Measurements from ENCODE around the gene PKDCC. TPM values are rescaled to one million over a fixed set of nuclear protein-coding genes. Genes with fewer than 3 reads are reported as not detected.
"Not testable (repeated sequence)": the region's sequence is repeated elsewhere in the genome, so short reads cannot be mapped to it uniquely, and the experiment has no call there.

PKDCC gene
- polyA plus RNA-seq, 3 donors from 2014 or later = not detected

DNA sequence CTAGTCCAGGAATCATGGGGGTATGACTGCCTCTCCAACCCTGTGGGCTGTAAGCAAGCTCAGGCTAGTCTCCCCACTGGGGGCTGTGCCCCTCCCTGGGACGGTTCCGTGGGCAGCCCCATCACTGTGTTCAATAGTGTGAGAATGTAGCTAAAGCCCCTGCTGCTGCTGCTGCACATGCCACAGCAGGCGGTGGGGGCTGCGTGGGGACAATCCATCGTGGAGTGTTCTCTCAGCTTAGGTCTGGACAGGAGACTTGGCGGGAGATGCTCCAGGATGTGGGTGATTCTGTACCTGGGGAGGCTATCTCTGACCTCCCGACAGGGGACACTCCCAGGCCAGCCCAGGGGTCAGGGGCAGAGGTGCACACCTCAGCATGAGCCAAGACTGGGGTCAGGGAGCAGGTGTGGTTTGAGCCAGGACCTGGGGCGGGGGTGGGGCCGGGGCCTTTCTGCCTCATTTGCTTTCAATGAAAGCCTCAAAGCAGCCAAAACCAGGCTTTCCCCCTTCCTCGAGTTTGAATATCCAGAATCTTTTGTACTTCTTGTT is 10.2 kb downstream of the PKDCC start:
- Mint-ChIP-seq H3K4me1 (no peaks in the 10 kb centered on the region), H3K27ac (no peak overlapping the region), H3K9me3 (no peaks in the 10 kb centered on the region), H3K36me3 (no peaks in the 10 kb centered on the region), H3K27me3 (ENCODE audit: low read depth in 3 of 3) (peaks cover 0 to 15% (median 0%) of the 10 kb centered on the region in 3 donors), H3K4me3 (no peak overlapping the region)
- DNase-seq = no peak

DNA sequence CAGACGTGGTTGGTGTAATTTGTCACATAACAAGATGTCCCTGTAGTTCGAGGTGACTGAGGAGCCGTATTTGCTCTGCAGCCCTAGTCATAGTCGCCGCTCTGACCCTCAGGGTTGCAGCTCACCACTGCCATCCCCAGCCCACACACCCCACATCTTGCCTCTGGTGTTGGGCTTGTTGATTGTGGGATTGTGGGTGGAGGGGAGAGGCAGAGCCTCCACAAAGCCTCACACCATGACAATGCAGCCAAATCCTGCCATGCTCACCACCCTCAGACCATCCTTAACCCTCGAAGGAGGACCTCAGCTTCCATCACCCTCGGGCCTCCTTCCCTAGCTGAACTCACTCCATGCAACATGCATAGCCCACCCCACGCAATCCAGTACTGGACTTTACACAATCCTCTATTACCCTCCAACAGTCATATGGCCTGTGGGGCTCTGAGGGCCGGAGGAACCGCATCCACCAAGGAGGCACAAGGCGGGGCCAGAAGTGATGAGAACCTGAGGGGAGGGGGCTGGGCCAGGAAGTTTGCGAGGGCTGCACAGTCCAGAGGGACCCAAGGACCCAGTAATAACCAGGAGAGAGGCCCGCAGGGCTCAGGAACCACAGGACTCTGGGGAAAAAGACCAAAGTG is 11.6 kb downstream of the PKDCC start:
- H3K36me3 Mint-ChIP-seq = no peaks in the 10 kb centered on the region
- DNase-seq = no peak
- no peaks in the 10 kb centered on the region for H3K4me1 Mint-ChIP-seq
- H3K9me3 Mint-ChIP-seq = no peaks in the 10 kb centered on the region
- no peak overlapping the region for H3K4me3 Mint-ChIP-seq
- no peak overlapping the region for H3K27ac Mint-ChIP-seq
- H3K27me3 Mint-ChIP-seq (ENCODE audit: low read depth in 3 of 3) = peaks cover 0 to 13% (median 0%) of the 10 kb centered on the region in 3 donors

DNA sequence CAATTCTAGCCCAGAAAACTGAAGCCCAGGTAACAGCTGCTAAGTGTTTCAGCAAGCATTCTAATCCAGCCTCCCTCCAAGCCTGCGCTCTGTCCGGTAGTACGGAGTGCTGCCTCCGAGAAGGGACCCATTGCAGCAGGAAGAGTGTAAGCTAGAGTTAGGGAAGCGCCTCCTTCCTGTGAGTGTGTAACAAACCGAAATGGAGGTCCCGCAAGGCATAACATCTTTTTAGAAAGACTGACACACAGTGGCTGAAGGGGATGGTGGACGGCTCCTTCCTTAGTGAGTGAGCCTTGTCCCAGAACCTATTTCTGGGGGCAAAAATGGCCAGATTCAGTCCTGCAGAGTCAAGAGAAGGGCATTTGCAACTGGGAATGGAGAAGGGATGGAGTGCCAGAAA is 12.2 kb downstream of the PKDCC start:
- Mint-ChIP-seq H3K4me3 (no peak overlapping the region), H3K9me3 (no peaks in the 10 kb centered on the region), H3K4me1 (no peaks in the 10 kb centered on the region), H3K36me3 (no peaks in the 10 kb centered on the region), H3K27me3 (ENCODE audit: low read depth in 3 of 3) (peaks cover 0 to 11% (median 0%) of the 10 kb centered on the region in 3 donors), H3K27ac (no peak overlapping the region)
- no peak for DNase-seq

DNA sequence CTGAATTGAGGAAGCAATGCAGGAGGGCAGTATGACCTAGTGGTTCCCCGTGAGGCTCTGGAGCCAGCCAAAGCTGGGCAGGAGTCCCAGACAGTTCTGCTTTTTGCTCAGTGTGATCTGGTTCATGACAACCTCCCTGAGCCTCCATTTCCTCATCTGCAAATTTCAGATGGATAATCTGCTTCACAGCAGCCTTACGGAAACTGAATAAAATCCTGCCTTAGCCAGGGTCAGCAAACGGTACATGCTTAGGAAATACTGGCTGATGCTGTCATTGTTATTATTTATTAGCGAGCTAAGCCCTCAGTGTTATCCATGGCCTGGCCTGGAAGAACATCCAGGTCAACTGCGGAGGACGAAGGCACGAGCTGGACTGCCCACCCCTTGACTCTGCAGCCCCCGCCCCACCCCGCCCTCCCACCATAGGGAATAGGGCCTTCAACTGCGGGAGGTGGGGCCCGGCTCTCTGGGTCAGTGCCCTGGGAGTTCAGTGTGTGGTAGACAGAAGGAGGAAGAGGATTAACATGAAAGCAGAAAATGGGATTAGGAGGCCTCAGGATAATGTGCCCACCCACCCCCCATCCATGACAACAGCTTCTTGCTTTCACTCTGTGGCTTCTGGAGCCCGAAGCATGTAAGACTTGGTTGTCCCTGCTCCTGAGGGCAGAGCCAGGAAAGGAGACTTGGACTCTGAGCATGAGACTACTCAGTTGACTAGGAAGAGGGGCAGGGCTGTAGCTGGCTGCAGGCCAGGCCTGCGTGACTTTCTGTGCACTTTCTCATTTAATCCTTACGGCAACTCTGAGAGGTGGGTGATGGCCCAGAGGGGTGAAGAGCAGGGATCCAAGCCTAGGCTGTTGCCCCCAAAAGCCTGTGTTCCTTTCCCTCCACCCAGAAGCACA is 13.1 kb downstream of the PKDCC start:
- H3K27ac Mint-ChIP-seq = no peak overlapping the region
- no peaks in the 10 kb centered on the region for H3K9me3 Mint-ChIP-seq
- DNase-seq = no peak
- H3K4me1 Mint-ChIP-seq = no peaks in the 10 kb centered on the region
- no peaks in the 10 kb centered on the region for H3K36me3 Mint-ChIP-seq
- peaks cover 0 to 11% (median 0%) of the 10 kb centered on the region in 3 donors for H3K27me3 Mint-ChIP-seq (ENCODE audit: low read depth in 3 of 3)
- no peak overlapping the region for H3K4me3 Mint-ChIP-seq

DNA sequence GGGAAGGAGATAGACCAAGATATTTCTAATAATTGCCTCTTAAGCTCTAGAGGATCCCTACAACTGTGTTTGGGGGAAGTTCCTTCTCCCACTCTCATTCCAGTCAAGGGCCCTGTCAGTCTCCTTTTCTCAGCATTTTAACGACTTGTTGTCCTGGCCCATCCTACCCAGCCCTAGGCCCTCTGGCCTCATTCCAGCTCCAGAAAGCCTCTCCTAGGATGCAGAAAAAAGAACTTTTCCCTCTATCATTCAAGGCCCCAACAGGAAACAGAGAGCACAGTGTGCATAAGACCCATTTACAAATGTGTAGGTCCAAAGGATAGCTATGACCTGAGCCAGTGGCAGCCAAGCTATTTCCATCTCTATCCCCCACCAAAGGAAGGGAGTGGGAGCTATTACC is 14.0 kb downstream of the PKDCC start:
- Mint-ChIP-seq H3K4me3 (no peak overlapping the region), H3K27me3 (ENCODE audit: low read depth in 3 of 3) (peaks cover 0 to 9% (median 0%) of the 10 kb centered on the region in 3 donors), H3K4me1 (no peaks in the 10 kb centered on the region), H3K36me3 (no peaks in the 10 kb centered on the region), H3K27ac (no peak overlapping the region), H3K9me3 (no peaks in the 10 kb centered on the region)
- no peak for DNase-seq

DNA sequence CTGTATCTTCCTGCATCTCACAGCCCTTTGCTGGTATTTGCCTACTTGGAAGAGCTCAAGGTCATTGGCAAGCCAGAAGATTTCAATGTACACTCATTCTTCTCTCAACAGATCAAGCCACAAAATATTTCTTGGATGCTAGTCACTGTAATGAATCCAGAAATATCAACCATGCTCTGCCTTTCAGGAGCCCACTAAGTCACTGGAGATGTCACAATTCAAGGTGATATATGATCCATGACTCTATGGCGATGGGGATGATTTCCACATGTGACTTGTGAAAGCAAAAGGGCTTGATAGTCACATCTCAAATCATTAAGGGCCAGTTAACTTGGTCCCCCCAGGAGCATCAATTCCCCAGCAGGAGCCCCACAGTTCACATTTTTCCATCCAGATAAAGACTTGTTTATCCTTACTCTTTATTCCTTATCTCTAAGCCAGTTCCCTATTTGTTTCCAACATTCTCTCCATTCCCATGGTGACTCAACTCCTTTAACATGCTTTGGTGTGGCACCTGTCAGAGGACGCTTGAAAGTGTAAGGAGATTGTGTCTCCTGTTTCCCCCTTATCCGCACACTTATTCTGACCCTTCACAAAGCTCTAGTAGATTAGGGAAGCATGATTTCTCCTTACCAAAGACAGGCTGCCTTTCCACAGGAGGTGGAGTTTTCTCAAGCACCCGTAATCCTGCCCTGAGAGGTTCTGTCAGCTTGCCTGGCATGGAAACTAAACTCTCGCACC is 15.8 kb downstream of the PKDCC start:
- H3K9me3 Mint-ChIP-seq = no peaks in the 10 kb centered on the region
- no peaks in the 10 kb centered on the region for H3K4me1 Mint-ChIP-seq
- no peak overlapping the region for H3K4me3 Mint-ChIP-seq
- DNase-seq = no peak
- H3K36me3 Mint-ChIP-seq = no peaks in the 10 kb centered on the region
- H3K27me3 Mint-ChIP-seq (ENCODE audit: low read depth in 3 of 3) = peaks cover 2 to 5% (median 2%) of the 10 kb centered on the region in 3 donors
- no peak overlapping the region for H3K27ac Mint-ChIP-seq

DNA sequence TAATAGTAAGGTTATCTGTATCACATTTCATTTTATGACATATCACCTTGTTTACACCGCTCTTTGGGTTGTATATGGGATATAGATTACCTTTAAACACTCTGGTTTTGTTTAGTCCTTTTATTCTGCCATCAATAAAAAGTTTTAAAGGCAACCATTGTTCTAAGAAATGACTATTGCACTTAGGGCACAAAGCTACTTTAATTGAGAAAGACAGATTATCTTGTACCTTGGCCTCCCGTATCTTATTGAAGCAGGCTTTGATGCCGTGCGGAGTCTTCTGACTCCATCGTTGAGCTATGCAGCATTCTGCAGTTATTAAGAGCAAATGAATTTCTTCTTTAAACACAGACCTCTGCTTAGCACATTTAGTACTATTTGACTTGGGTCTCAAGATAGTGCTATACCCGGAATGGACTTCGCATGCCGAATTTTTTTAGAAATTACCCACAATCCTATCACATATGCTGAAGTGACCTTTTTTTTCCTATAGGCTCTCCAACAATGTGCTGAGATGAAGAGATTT is 16.7 kb downstream of the PKDCC start:
- H3K27ac Mint-ChIP-seq = no peak overlapping the region
- no peaks in the 10 kb centered on the region for H3K9me3 Mint-ChIP-seq
- H3K4me3 Mint-ChIP-seq = no peak overlapping the region
- H3K36me3 Mint-ChIP-seq = no peaks in the 10 kb centered on the region
- H3K4me1 Mint-ChIP-seq = no peaks in the 10 kb centered on the region
- no peak for DNase-seq
- H3K27me3 Mint-ChIP-seq (ENCODE audit: low read depth in 3 of 3) = peaks cover 2 to 5% (median 2%) of the 10 kb centered on the region in 3 donors

DNA sequence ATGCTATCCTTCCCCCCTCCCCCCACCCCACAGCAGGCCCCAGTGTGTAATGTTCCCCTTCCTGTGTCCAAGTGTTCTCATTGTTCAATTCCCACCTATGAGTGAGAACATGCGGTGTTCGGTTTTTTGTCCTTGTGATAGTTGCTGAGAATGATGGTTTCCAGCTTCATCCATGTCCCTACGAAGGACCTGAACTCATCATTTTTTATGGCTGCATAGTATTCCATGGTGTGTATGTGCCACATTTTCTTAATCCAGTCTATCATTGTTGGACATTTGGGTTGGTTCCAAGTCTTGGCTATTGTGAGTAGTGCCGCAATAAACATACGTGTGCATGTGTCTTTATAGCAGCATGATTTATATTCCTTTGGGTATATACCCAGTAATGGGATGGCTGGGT is 17.9 kb downstream of the PKDCC start:
- H3K4me1 Mint-ChIP-seq; DNase-seq; H3K36me3 Mint-ChIP-seq; H3K27ac Mint-ChIP-seq; H3K4me3 Mint-ChIP-seq; H3K9me3 Mint-ChIP-seq; H3K27me3 Mint-ChIP-seq (ENCODE audit: low read depth in 3 of 3): not testable (repeated sequence)

DNA sequence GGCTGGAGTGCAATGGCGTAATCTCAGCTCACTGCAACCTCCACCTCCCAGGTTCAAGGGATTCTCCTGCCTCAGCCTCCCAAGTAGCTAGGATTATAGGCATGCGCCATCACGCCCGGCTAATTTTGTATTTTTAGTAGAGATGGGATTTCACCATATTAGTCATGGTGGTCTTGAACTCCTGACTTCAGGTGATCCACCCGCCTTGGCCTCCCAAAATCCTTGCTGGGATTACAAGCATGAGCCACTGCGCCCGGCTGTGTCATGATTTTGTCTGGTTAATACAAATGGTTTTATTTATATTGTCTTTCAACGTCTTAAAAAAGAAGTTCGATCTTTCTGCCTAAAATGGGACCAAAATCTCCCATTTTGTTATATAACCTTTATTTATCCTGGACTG is 19.2 kb downstream of the PKDCC start:
- H3K36me3 Mint-ChIP-seq; H3K27me3 Mint-ChIP-seq (ENCODE audit: low read depth in 3 of 3); H3K9me3 Mint-ChIP-seq; H3K4me1 Mint-ChIP-seq; H3K27ac Mint-ChIP-seq; DNase-seq; H3K4me3 Mint-ChIP-seq: not testable (repeated sequence)

DNA sequence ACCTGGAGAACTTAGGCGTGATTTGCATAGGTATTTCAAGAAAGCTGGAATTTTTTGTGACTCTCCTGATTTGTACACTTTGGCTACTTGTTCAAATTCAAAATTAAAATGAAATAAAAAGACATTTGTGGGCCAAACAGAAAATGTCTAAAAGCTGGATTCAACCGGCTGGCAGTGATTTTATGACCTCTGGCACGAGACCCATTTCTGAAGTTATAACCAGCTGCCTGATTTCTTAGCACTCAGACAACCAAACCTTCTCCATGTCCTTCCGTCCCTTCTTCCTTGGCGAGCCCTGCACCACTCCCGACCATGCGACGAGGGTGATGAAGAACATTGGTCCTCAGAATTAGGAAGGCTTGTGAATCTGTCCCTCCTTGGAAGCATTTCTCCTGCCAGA is 19.7 kb downstream of the PKDCC start:
- Mint-ChIP-seq H3K9me3 (peaks cover 0 to 3% (median 0%) of the 10 kb centered on the region in 6 donors), H3K4me1 (no peaks in the 10 kb centered on the region), H3K36me3 (no peaks in the 10 kb centered on the region), H3K27ac (no peak overlapping the region), H3K27me3 (ENCODE audit: low read depth in 3 of 3) (peaks cover 2 to 6% (median 4%) of the 10 kb centered on the region in 3 donors), H3K4me3 (no peak overlapping the region)
- DNase-seq = no peak

DNA sequence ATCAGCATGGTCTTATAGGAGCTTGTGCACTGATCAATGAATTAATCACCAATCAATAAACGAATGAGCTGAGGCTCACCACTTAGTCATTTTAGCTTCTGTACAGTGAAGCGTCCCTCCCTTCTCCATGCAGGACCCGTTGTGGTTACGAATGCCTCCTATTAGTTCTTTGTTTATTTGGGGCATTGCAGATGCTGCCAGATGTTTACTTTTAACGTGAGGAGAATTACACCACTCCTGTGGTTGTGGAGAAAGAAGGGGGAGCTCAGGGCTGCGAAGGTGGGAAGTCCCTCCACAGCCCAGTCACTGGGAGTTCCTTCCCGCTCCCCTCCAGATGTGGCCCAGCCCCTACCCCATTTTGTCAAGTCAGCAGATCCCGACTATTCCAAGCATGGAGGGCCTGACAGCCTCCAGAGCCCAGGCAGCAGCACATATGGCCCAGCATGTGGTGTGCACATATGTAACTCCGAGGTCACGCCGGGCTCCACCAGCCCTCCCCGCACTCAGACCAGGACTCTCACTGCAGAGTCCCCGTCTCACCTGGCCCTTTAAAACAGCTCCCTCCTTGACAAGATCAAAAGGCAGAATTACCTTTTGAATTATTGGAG is 20.9 kb downstream of the PKDCC start:
- Mint-ChIP-seq H3K9me3 (peaks cover 0 to 3% (median 0%) of the 10 kb centered on the region in 6 donors), H3K27me3 (ENCODE audit: low read depth in 3 of 3) (peaks cover 2 to 7% (median 4%) of the 10 kb centered on the region in 3 donors), H3K36me3 (no peaks in the 10 kb centered on the region), H3K27ac (no peak overlapping the region), H3K4me1 (no peaks in the 10 kb centered on the region), H3K4me3 (no peak overlapping the region)
- DNase-seq = no peak

DNA sequence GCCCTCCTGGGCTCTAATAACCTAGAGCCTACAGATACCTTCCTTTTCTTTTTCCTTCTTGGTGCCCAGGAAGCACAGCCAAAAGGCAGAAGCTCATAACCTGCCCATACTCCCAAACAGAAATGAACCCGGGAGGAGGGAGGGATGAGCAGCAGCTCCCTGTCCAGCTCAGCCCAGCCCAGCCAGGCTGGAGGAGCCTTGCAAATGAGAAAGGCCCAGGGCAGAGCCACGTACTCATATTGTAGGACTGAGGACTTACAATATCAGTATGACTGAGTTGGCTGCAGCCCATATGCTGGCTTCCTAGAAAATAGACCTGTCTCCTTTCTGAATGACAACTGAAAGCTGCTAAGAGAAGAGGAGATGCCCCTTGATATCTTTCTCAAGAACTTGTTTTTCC is 21.7 kb downstream of the PKDCC start:
- H3K27ac Mint-ChIP-seq = no peak overlapping the region

DNA sequence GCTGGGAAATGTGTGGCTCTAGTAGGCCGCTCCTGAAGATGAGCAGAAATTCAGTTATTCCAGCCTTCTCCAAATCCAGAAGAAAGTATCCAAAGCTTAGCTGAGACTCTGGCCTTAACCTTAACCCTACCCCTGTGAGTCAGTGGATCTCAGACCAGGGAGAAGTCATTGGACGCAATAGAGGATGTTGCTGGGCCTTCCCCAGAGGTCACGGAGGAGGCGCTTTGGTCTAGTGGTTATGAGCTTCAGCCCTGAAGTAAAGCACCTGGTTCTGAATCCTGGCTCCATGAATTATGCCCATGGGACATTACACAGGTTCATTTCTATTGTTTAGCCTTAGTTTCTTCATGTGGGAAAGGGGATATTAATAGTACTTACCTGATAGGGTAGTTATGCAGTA is 24.0 kb downstream of the PKDCC start:
- Mint-ChIP-seq H3K36me3 (no peaks in the 10 kb centered on the region), H3K4me3 (no peak overlapping the region), H3K9me3 (peaks cover 0 to 3% (median 0%) of the 10 kb centered on the region in 6 donors), H3K4me1 (no peaks in the 10 kb centered on the region), H3K27ac (no peak overlapping the region), H3K27me3 (ENCODE audit: low read depth in 3 of 3) (peaks cover 3 to 7% (median 4%) of the 10 kb centered on the region in 3 donors)
- DNase-seq = no peak

More for the DNA sequence above, 21.7 kb downstream of the PKDCC start:
- Mint-ChIP-seq H3K27me3 (ENCODE audit: low read depth in 3 of 3) (peaks cover 2 to 7% (median 2%) of the 10 kb centered on the region in 3 donors), H3K4me1 (no peaks in the 10 kb centered on the region), H3K36me3 (no peaks in the 10 kb centered on the region), H3K4me3 (no peak overlapping the region), H3K9me3 (peaks cover 0 to 3% (median 0%) of the 10 kb centered on the region in 6 donors)
- no peak for DNase-seq

Data from immature natural killer cell (primary cell).